Measurements from ENCODE around the gene TENT4A.
A peak's percentile ranks its signal among the peaks of the same experiment; 100 is the strongest.

TENT4A gene

GRCh38 chr5:6711409-6712141, 1.7 kb upstream of the TENT4A start:
- no peak overlapping the region for H2BK120ac ChIP-seq (ENCODE audit: low read depth, low read length)
- H3K79me2 ChIP-seq (ENCODE audit: control insufficient read depth, insufficient read depth, low read length): peaks cover 23% of the 10 kb centered on the region
- H3K4ac ChIP-seq (ENCODE audit: low read depth, low read length): no peak overlapping the region
- peak overlapping the region; percentile 29 for H3K23ac ChIP-seq (ENCODE audit: low read length)
- H3K36me3 ChIP-seq (ENCODE audit: control insufficient read depth, insufficient read depth, low read length): no peaks in the 10 kb centered on the region
- H3K4me3 ChIP-seq (ENCODE audit: low read length): peak overlapping the region; percentile 72
- DNase-seq: no peak
- no peak overlapping the region for H2AK5ac ChIP-seq (ENCODE audit: low read length)
- peaks cover 9% of the 10 kb centered on the region for H3K79me1 ChIP-seq (ENCODE audit: low read length)
- H2BK5ac ChIP-seq (ENCODE audit: low read length): no peak overlapping the region
- peak overlapping the region; percentile 89 for H3K9ac ChIP-seq (ENCODE audit: low read length)
- peak overlapping the region; percentile 98 for H3K4me2 ChIP-seq (ENCODE audit: low read length)
- peak overlapping the region; percentile 99 for H3K27ac ChIP-seq (ENCODE audit: low read depth, low read length)
- no CpG with 5 or more reads among the region's 15 CpGs for WGBS (ENCODE audit: extremely low coverage, insufficient coverage, low lambda C conversion rate)
- no peak overlapping the region for H4K8ac ChIP-seq (ENCODE audit: low read depth, low read length)
- H3K18ac ChIP-seq (ENCODE audit: low read length): no peak overlapping the region
- peaks cover 12% of the 10 kb centered on the region for H3K4me1 ChIP-seq (ENCODE audit: control insufficient read depth, low read depth, low read length)
- H3K56ac ChIP-seq (ENCODE audit: low read length): peak overlapping the region; percentile 97
- no peaks in the 10 kb centered on the region for H3K27me3 ChIP-seq (ENCODE audit: insufficient read depth, low read length, poor library complexity)
- H4K5ac ChIP-seq (ENCODE audit: low read length): no peak overlapping the region
- no peak overlapping the region for H2BK15ac ChIP-seq (replicated peaks; ENCODE audit: low read depth)

DNA sequence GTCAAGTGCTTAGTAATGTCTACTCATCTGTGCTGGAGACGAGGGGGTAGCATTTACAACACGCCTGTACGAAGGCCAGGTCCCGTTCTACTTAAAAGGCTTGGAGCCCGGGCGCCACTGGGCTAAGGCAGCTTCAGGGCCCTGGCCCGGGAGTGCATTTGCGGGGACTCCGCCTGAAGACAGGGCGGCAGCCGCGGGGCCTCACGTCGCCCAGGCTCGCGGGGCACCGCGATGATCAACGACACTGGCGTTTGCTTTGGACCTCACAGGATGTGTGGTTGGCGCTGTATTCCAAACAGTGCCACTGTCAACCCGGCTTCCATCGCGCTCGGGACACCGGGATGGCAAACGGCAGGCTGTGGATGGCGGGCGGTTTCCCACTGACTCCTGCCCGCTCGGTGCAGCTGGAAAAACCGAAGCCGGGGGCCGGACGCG, 1.1 kb upstream of the TENT4A start:
- whole genome bisulfite sequencing (ENCODE audit: extremely low coverage, insufficient coverage, low lambda C conversion rate): no CpG with 5 or more reads among the region's 36 CpGs

DNA sequence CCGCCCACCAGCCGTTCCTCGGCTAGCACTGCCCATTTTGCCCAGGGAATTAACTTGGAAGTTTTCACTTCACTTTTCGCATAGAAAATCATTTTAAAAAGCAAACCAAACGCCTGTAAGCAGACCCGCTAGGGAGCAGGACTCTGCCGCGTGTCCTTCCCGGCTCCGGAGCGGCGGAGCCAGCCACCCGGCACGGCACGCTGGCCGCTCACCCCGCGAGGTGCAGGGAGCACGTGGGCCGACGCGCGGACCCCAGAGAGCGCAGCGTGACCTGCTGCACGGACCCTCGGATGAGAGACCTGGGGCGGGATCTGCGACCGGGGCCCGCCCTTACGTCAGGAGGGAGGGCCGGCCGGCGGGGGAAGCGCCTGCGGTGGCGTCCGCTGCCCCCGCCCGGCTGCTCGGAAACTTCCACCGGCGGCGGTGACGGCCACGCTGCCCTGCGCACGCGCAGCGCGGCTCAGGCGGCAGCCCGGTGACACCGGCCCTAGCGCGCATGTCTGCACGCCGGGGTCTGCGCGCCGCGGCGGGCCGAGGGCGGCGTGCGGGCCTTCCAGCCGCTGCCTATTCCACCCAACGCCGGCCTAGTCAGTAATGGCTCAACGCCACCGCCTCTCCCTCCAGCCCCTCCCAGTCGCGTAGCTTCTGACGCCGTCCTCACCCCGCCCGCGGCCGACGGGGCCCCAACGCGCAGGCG, 507 bp upstream of the TENT4A start:
- Histone ChIP-seq H3K4ac (ENCODE audit: low read depth, low read length) (peak overlapping the region; percentile 41), H3K18ac (ENCODE audit: low read length) (peak overlapping the region; percentile 75), H4K5ac (ENCODE audit: low read length) (no peak overlapping the region), H2BK5ac (ENCODE audit: low read length) (peak overlapping the region; percentile 50), H3K36me3 (ENCODE audit: control insufficient read depth, insufficient read depth, low read length) (no peaks in the 10 kb centered on the region), H3K4me3 (ENCODE audit: low read length) (peak overlapping the region; percentile 72), H3K79me1 (ENCODE audit: low read length) (peaks cover 18% of the 10 kb centered on the region), H2BK120ac (ENCODE audit: low read depth, low read length) (no peak overlapping the region), H3K27me3 (ENCODE audit: insufficient read depth, low read length, poor library complexity) (no peaks in the 10 kb centered on the region), H2AK5ac (ENCODE audit: low read length) (no peak overlapping the region), H3K4me1 (ENCODE audit: control insufficient read depth, low read depth, low read length) (peaks cover 12% of the 10 kb centered on the region), H3K56ac (ENCODE audit: low read length) (peak overlapping the region; percentile 97), H2BK15ac (replicated peaks; ENCODE audit: low read depth) (no peak overlapping the region), H3K23ac (ENCODE audit: low read length) (no peak overlapping the region), H3K9ac (ENCODE audit: low read length) (peak overlapping the region; percentile 89), H3K4me2 (ENCODE audit: low read length) (peak overlapping the region; percentile 98), H3K27ac (ENCODE audit: low read depth, low read length) (peak overlapping the region; percentile 99), H3K79me2 (ENCODE audit: control insufficient read depth, insufficient read depth, low read length) (peaks cover 35% of the 10 kb centered on the region), H4K8ac (ENCODE audit: low read depth, low read length) (peak overlapping the region; percentile 58)
- DNase-seq: peak; percentile 98
- WGBS (ENCODE audit: extremely low coverage, insufficient coverage, low lambda C conversion rate): no CpG with 5 or more reads among the region's 85 CpGs

More for the DNA sequence above, 1.1 kb upstream of the TENT4A start:
- peak overlapping the region; percentile 99 for H3K27ac ChIP-seq (ENCODE audit: low read depth, low read length)
- H4K8ac ChIP-seq (ENCODE audit: low read depth, low read length): peak overlapping the region; percentile 58
- no peaks in the 10 kb centered on the region for H3K36me3 ChIP-seq (ENCODE audit: control insufficient read depth, insufficient read depth, low read length)
- H4K5ac ChIP-seq (ENCODE audit: low read length): no peak overlapping the region
- no peak overlapping the region for H2BK15ac ChIP-seq (replicated peaks; ENCODE audit: low read depth)
- peak overlapping the region; percentile 72 for H3K4me3 ChIP-seq (ENCODE audit: low read length)
- H2AK5ac ChIP-seq (ENCODE audit: low read length): no peak overlapping the region
- H3K9ac ChIP-seq (ENCODE audit: low read length): peak overlapping the region; percentile 89
- H3K27me3 ChIP-seq (ENCODE audit: insufficient read depth, low read length, poor library complexity): no peaks in the 10 kb centered on the region
- H3K79me1 ChIP-seq (ENCODE audit: low read length): peaks cover 14% of the 10 kb centered on the region
- H3K23ac ChIP-seq (ENCODE audit: low read length): peak overlapping the region; percentile 29
- H3K4me1 ChIP-seq (ENCODE audit: control insufficient read depth, low read depth, low read length): peaks cover 12% of the 10 kb centered on the region
- H3K18ac ChIP-seq (ENCODE audit: low read length): peak overlapping the region; percentile 62
- H3K4ac ChIP-seq (ENCODE audit: low read depth, low read length): peak overlapping the region; percentile 41
- H2BK5ac ChIP-seq (ENCODE audit: low read length): no peak overlapping the region
- H3K56ac ChIP-seq (ENCODE audit: low read length): peak overlapping the region; percentile 97
- H3K4me2 ChIP-seq (ENCODE audit: low read length): peak overlapping the region; percentile 98
- H3K79me2 ChIP-seq (ENCODE audit: control insufficient read depth, insufficient read depth, low read length): peaks cover 29% of the 10 kb centered on the region
- peak; percentile 67 for DNase-seq
- H2BK120ac ChIP-seq (ENCODE audit: low read depth, low read length): no peak overlapping the region

- Histone ChIP-seq H3K4ac (ENCODE audit: low read depth, low read length) (peak overlapping the region; percentile 44), H3K27me3 (ENCODE audit: insufficient read depth, low read length, poor library complexity) (no peaks in the 10 kb centered on the region), H3K18ac (ENCODE audit: low read length) (peak overlapping the region; percentile 95), H2BK5ac (ENCODE audit: low read length) (no peak overlapping the region), H3K4me3 (ENCODE audit: low read length) (peak overlapping the region; percentile 34), H3K9ac (ENCODE audit: low read length) (peak overlapping the region; percentile 87), H3K4me1 (ENCODE audit: control insufficient read depth, low read depth, low read length) (peaks cover 12% of the 10 kb centered on the region), H3K79me1 (ENCODE audit: low read length) (peaks cover 27% of the 10 kb centered on the region), H3K4me2 (ENCODE audit: low read length) (peak overlapping the region; percentile 65), H2BK15ac (replicated peaks; ENCODE audit: low read depth) (no peak overlapping the region), H4K5ac (ENCODE audit: low read length) (no peak overlapping the region), H2BK120ac (ENCODE audit: low read depth, low read length) (no peak overlapping the region), H3K23ac (ENCODE audit: low read length) (no peak overlapping the region), H4K8ac (ENCODE audit: low read depth, low read length) (no peak overlapping the region), H3K79me2 (ENCODE audit: control insufficient read depth, insufficient read depth, low read length) (peaks cover 49% of the 10 kb centered on the region), H3K27ac (ENCODE audit: low read depth, low read length) (no peak overlapping the region), H3K36me3 (ENCODE audit: control insufficient read depth, insufficient read depth, low read length) (no peaks in the 10 kb centered on the region), H2AK5ac (ENCODE audit: low read length) (no peak overlapping the region), H3K56ac (ENCODE audit: low read length) (peak overlapping the region; percentile 88)
- no peak for DNase-seq
- WGBS (ENCODE audit: extremely low coverage, insufficient coverage, low lambda C conversion rate): no CpG with 5 or more reads among the region's 99 CpGs
These were observed 1.2 kb downstream of the TENT4A start for GRCh38 chr5:6714226-6715041.

DNA sequence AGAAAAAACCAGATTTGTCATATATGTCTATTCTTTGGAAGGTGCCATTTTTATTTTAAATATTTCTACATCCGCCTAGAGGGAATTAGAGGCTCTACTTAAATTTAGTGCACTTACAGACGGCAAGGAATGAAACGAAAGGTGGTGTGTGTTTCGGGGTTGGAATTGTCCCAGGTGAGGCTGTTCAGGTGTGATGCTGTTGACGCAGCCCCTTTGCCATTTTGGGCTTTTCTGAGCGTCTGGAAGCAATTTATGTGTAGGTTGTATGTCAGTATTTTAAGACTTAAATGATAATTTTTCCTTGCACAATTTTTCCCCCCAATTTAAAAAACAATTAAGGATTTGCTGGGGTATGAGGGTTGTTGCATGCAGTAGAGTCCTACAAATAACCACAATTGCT, 2.0 kb downstream of the TENT4A start:
- no CpG with 5 or more reads among the region's 6 CpGs for WGBS (ENCODE audit: extremely low coverage, insufficient coverage, low lambda C conversion rate)

More for the DNA sequence above, 2.0 kb downstream of the TENT4A start:
- no peak overlapping the region for H3K27ac ChIP-seq (ENCODE audit: low read depth, low read length)
- no peak overlapping the region for H2BK15ac ChIP-seq (replicated peaks; ENCODE audit: low read depth)
- H3K79me2 ChIP-seq (ENCODE audit: control insufficient read depth, insufficient read depth, low read length): peaks cover 57% of the 10 kb centered on the region
- H3K18ac ChIP-seq (ENCODE audit: low read length): no peak overlapping the region
- H3K56ac ChIP-seq (ENCODE audit: low read length): no peak overlapping the region
- no peak overlapping the region for H4K5ac ChIP-seq (ENCODE audit: low read length)
- H3K23ac ChIP-seq (ENCODE audit: low read length): no peak overlapping the region
- H3K4me3 ChIP-seq (ENCODE audit: low read length): peak overlapping the region; percentile 39
- H3K36me3 ChIP-seq (ENCODE audit: control insufficient read depth, insufficient read depth, low read length): no peaks in the 10 kb centered on the region
- H2BK120ac ChIP-seq (ENCODE audit: low read depth, low read length): no peak overlapping the region
- H2AK5ac ChIP-seq (ENCODE audit: low read length): no peak overlapping the region
- no peak overlapping the region for H2BK5ac ChIP-seq (ENCODE audit: low read length)
- peaks cover 12% of the 10 kb centered on the region for H3K4me1 ChIP-seq (ENCODE audit: control insufficient read depth, low read depth, low read length)
- no peak overlapping the region for H4K8ac ChIP-seq (ENCODE audit: low read depth, low read length)
- no peak overlapping the region for H3K4ac ChIP-seq (ENCODE audit: low read depth, low read length)
- peak overlapping the region; percentile 75 for H3K4me2 ChIP-seq (ENCODE audit: low read length)
- H3K9ac ChIP-seq (ENCODE audit: low read length): peak overlapping the region; percentile 57
- no peak for DNase-seq
- peaks cover 34% of the 10 kb centered on the region for H3K79me1 ChIP-seq (ENCODE audit: low read length)
- H3K27me3 ChIP-seq (ENCODE audit: insufficient read depth, low read length, poor library complexity): no peaks in the 10 kb centered on the region

Data from mesendoderm (in vitro differentiated cells).